Measurements from ENCODE around the gene UBE2Z. TPM values are rescaled to one million over a fixed set of nuclear protein-coding genes. Genes with fewer than 3 reads are reported as not detected.

Gene UBE2Z
- total and polyA plus RNA-seq, 2 of the 13 experiments (the other 11 are each of a cell fraction or from before 2014, with no cell fraction given): 63.2 to 122 TPM

DNA sequence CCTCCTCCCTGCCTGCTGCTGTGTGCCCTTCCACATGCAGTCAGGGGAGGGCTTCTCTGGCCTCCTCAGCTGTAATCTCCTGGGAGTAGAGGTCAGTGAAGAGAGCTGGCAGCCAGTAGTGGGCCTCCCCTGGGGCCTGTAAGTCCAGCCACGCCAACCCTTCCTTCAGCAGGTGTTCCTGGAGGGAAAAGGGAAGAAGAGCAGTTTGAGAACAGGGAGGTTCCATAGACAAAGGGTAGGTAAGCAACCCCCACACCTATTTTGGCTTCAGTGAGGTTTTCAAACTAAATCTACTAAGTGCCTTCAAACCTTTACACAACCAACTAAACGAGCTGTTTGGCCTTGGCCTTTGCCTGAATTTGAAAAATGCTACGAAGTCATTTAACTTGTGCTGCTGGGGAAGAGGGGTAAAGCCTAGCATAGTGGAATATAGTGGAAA, 22.2 kb downstream of the UBE2Z start (continued):
- TF ChIP-seq, protein P1, sequence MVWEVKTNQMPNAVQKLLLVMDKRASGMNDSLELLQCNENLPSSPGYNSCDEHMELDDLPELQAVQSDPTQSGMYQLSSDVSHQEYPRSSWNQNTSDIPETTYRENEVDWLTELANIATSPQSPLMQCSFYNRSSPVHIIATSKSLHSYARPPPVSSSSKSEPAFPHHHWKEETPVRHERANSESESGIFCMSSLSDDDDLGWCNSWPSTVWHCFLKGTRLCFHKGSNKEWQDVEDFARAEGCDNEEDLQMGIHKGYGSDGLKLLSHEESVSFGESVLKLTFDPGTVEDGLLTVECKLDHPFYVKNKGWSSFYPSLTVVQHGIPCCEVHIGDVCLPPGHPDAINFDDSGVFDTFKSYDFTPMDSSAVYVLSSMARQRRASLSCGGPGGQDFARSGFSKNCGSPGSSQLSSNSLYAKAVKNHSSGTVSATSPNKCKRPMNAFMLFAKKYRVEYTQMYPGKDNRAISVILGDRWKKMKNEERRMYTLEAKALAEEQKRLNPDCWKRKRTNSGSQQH (CRISPR knock-in tag; IDR thresholded peaks at IDR 0.05; ENCODE audit: low read depth): no peak
- TF ChIP-seq, protein P2, sequence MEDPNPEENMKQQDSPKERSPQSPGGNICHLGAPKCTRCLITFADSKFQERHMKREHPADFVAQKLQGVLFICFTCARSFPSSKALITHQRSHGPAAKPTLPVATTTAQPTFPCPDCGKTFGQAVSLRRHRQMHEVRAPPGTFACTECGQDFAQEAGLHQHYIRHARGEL (CRISPR knock-in tag; IDR thresholded peaks at IDR 0.05): no peak
- TF ChIP-seq MTA1 (CRISPR knock-in tag; IDR thresholded peaks at IDR 0.05; ENCODE audit: borderline replicate concordance): no peak
- 0 out of 2 replicates have a peak, but pooled peaks have one; percentile 66 for TF ChIP-seq REPIN1 (CRISPR knock-in tag; IDR thresholded peaks at IDR 0.05; ENCODE audit: borderline replicate concordance, low read depth)
- TF ChIP-seq POLR2G (IDR thresholded peaks at IDR 0.05; ENCODE audit: low read depth, low read length): peak; percentile 78
- TF ChIP-seq MAX (IDR thresholded peaks at IDR 0.05): no peak
- TF ChIP-seq, protein P3, sequence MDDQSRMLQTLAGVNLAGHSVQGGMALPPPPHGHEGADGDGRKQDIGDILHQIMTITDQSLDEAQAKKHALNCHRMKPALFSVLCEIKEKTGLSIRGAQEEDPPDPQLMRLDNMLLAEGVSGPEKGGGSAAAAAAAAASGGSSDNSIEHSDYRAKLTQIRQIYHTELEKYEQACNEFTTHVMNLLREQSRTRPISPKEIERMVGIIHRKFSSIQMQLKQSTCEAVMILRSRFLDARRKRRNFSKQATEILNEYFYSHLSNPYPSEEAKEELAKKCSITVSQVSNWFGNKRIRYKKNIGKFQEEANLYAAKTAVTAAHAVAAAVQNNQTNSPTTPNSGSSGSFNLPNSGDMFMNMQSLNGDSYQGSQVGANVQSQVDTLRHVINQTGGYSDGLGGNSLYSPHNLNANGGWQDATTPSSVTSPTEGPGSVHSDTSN (CRISPR knock-in tag; IDR thresholded peaks at IDR 0.05; ENCODE audit: borderline replicate concordance): no peak
- TF ChIP-seq ZNF710 (CRISPR knock-in tag; IDR thresholded peaks at IDR 0.05; ENCODE audit: borderline replicate concordance): no peak
- TF ChIP-seq MYNN (CRISPR knock-in tag; IDR thresholded peaks at IDR 0.05; ENCODE audit: low read depth): no peak
- TF ChIP-seq KDM3A (CRISPR knock-in tag; IDR thresholded peaks at IDR 0.05; ENCODE audit: low read depth): no peak
- TF ChIP-seq ZNF878 (CRISPR knock-in tag; IDR thresholded peaks at IDR 0.05): no peak
- TF ChIP-seq GATA4 (IDR thresholded peaks at IDR 0.05; ENCODE audit: borderline replicate concordance, low read depth): no peak
- TF ChIP-seq HOXA5 (CRISPR knock-in tag; IDR thresholded peaks at IDR 0.05): 0 out of 2 replicates have a peak, but pooled peaks have one; percentile 44
- TF ChIP-seq CHD4 (IDR thresholded peaks at IDR 0.05; ENCODE audit: borderline replicate concordance, low read length): peak; percentile 25; the same call in 1 of the 2 replicates
- no peak for TF ChIP-seq ZNF83 (CRISPR knock-in tag; IDR thresholded peaks at IDR 0.05; ENCODE audit: borderline replicate concordance)
- no peak for TF ChIP-seq SMAD9 (CRISPR knock-in tag; IDR thresholded peaks at IDR 0.05)
- TF ChIP-seq ZMYM3 (CRISPR knock-in tag; IDR thresholded peaks at IDR 0.05): no peak
- TF ChIP-seq CEBPB (IDR thresholded peaks at IDR 0.05; ENCODE audit: borderline replicate concordance, low read depth, low read length): no peak
- TF ChIP-seq, protein P4, sequence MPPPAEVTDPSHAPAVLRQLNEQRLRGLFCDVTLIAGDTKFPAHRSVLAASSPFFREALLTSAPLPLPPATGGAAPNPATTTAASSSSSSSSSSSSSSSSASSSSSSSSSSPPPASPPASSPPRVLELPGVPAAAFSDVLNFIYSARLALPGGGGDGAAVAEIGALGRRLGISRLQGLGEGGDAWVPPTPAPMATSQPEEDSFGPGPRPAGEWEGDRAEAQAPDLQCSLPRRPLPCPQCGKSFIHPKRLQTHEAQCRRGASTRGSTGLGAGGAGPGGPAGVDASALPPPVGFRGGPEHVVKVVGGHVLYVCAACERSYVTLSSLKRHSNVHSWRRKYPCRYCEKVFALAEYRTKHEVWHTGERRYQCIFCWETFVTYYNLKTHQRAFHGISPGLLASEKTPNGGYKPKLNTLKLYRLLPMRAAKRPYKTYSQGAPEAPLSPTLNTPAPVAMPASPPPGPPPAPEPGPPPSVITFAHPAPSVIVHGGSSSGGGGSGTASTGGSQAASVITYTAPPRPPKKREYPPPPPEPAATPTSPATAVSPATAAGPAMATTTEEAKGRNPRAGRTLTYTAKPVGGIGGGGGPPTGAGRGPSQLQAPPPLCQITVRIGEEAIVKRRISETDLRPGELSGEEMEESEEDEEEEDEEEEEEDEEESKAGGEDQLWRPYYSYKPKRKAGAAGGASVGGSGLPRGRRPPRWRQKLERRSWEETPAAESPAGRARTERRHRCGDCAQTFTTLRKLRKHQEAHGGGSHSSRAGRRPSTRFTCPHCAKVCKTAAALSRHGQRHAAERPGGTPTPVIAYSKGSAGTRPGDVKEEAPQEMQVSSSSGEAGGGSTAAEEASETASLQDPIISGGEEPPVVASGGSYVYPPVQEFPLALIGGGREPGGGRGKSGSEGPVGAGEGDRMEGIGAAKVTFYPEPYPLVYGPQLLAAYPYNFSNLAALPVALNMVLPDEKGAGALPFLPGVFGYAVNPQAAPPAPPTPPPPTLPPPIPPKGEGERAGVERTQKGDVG (CRISPR knock-in tag; IDR thresholded peaks at IDR 0.05; ENCODE audit: borderline replicate concordance): no peak
- TF ChIP-seq JUN (CRISPR knock-in tag; IDR thresholded peaks at IDR 0.05): no peak
- no peak for TF ChIP-seq ZNF619 (CRISPR knock-in tag; IDR thresholded peaks at IDR 0.05)

Measured in HepG2 (cell line).